Endometrial microvascular endothelial cells (primary cell): Measurements from ENCODE around the gene ITM2C. TPM values are rescaled to one million over a fixed set of nuclear protein-coding genes. Genes with fewer than 3 reads are reported as not detected.

Experiments used
- in situ Hi-C: cut with HindIII; loops from 2 replicates; pipeline ENCODE4 v1.10.0; 2017; ENCODE audit warnings: low sequenced_read_pairs, low pct_unique_long_range_greater_than_20kb; ENCODE audit errors: inconsistent ontology term
- total RNA-seq: library from RNA; depleted of rRNA; stranded (reverse); fragments of >200 nt; gene quantifications from one replicate; pipeline ENCODE4 v1.2.3, GENCODE V29; 2015; ENCODE audit errors: inconsistent ontology term

Gene ITM2C
- total RNA-seq, 1 donor from 2014 or later = 1.5 TPM

DNA sequence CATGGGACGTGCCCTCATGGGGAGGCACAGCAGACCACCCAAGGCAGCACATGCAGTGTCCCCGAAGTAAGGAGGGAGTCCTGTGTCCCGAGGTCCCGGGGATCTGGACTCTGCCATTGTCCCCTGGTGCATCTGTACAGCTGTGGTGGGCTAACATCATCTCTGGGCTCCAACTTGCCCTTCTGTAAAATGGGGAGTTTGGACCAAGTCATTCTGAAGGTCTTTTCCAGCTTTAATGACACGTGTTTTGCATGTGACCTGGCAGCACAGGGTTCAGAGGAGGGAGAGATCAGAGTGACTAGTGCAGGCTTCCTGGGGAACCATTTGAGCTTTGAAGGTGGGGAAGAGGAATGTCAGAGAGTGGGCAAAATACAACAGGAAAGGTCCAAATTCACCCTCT lies 21.5 kb downstream of the ITM2C start:
- in situ Hi-C loops = no loop called here

DNA sequence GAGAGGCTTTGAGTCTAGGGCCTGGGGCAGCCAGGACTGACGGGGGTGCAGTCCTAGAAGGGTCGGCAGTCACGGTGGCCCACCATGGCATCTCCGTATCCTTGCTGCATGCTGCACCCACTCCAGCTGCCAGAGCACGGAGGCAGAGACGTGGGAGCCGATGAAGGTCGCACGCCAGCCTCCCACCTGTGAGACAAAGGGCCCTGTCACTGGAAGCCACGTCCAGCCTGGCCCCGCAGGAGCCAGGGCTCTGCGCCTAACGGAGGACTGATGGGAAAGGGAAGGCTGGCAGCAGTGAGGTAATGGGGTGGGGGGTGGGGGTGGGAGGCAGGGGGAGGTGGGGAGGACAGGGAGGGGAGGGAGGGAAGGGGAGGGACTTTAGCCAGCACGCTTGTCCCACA lies 21.9 kb downstream of the ITM2C start:
- in situ Hi-C loops = no loop called here

DNA sequence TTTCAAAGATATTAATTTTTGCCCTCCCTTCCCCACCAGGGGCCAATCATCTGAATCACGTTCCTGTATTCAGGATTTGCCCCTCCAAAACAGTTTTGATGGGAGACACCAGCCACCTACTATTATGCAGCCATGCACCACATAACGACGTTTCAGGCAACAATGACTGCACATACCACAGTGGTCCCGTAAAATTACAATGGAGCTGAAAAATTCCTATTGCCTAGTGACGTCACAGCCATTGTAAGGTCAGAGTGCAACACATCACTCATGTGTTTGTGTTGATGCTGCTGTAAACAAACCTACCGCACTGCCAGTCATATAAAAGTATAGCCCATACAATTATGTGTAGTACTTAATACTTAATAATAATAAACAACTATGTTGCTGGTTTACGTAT lies 22.6 kb downstream of the ITM2C start:
- in situ Hi-C loops = no loop called here

DNA sequence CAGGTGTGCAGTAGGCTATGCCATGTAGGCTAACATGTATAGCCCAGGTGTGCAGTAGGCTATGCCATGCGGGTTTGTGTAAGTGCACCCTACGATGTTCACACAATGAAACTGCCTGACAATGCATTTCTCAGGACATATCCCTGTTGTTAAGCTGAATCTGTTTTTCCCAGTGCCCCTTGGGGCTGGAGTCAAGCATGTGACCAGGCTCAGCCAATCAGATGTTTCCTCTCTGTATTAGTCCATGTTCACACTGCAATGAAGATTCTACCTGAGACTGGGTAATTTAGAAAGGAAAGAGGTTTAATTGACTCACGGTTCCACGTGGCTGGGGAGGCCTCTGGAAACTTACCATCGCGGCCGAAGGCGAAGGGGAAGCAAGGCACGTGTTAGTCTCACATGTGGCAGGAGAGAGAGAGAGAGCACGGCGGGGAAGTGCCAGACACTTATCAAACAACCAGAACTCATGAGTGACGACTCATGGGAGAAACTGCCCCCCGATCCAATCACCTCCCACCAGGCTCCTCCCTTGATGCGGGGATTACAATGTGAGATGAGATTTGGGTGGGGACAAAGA lies 24.2 kb downstream of the ITM2C start:
- in situ Hi-C loops = no loop called here

DNA sequence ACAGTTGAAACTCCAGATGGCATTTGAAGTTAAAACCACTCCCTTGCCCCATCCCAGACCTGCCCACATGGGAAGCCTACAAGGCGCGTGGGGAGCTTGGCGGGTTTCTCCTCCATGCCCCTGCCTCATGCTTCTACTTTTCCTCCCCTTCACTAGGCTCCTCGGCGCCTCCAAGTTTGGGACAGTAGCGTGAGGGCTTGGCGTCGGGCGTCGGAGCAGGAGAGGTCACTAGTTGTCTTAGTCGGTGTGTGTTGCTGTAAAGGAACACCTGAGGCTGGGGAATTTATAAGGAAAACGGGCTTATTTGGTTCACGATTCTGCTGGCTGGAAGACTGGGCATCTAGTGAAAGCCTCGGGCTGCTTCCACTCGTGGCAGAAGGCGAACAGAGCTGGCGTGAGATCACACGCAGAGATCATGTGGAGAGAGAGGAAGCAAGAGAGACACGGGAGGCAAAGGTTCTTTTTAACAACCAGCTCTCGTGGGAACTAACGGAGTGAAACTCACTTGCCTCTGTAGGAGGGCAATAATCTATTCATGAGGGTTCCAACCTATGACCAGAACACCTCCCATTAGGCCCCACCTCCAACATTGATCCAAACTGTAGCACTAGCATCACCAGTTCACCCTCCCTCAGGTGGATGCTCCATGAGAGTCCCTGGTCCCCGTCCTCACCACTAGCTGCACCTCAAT lies 25.3 kb downstream of the ITM2C start:
- in situ Hi-C loops = no loop called here

DNA sequence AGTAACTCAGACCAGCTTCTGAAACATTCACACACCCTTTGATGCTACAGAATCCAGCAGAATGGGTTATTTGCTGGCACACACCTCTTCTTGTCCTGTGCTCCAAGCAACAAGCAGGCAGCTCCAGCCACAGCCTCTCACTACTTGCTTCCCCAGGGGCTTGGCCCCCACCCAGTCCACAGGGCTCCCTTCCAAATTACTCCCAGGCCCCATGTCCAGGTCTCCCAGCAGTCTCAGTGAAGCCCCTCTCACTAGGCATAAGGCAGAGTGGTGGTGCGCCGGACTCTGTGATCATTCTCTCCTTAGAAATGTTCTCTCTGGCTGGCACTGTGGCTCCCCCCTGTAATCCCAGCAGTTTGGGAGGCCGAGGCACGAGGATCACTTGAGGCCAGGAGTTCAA lies 25.9 kb downstream of the ITM2C start:
- in situ Hi-C loops = no loop called here

DNA sequence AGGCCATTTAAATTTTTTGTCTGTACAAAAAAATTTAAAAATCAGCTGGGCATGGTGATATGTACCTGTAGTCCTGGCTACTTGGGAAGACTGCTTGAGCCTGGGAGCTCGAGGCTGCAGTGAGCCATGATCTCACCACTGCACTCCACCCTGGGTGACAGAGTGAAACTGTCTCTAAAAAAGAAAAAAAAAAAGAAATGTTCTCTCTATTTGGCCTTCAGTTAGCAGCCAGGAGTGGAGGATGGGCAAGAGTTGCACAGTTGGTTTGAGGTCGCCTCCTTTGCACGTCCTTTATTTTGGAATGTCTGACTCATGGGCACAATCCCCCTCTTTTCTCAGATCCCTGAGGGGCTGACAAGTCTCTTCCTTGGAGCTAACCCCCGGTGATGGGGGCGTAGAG lies 26.3 kb downstream of the ITM2C start:
- in situ Hi-C loops = no loop called here

DNA sequence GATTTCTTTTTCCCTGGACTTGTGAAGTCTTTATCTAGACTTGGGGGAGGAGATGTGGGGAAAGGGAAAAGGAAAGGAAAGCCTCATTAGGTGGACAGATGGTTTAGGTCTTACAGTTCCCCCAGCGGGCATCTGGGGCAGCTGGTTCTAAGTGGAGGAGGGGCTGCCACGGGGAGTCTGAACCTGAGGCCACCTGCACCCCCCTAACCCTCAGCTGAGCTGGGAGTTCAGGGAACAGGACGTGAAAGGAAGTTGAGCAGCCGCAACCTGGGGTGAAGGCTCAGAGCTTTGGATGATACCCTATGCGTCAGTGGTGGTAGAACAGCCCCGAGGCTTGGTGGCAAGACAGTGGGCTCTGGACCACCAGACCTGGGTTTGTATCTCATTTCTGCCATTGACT lies 26.8 kb downstream of the ITM2C start:
- in situ Hi-C loops = no loop called here

DNA sequence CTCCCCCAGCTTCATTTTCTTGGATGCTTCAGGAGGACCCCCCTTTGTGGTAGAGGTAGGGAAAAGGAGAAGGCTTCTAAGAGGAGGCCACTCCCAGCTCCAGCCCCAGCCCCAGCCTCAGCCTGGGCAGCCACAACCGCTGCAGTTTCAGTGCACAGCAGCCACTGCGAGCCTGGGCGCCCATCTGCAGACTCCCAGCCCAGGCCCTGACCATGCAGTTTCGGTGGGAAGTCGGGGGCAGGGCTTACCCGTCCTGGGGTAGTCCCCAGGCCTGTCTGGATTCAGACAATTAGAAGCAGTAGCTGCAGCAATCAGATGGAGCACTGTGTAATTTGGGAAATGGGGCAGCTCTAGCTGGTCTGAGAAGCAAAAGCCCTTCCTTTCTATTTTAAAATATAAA lies 28.6 kb downstream of the ITM2C start:
- in situ Hi-C loops = no loop called here

DNA sequence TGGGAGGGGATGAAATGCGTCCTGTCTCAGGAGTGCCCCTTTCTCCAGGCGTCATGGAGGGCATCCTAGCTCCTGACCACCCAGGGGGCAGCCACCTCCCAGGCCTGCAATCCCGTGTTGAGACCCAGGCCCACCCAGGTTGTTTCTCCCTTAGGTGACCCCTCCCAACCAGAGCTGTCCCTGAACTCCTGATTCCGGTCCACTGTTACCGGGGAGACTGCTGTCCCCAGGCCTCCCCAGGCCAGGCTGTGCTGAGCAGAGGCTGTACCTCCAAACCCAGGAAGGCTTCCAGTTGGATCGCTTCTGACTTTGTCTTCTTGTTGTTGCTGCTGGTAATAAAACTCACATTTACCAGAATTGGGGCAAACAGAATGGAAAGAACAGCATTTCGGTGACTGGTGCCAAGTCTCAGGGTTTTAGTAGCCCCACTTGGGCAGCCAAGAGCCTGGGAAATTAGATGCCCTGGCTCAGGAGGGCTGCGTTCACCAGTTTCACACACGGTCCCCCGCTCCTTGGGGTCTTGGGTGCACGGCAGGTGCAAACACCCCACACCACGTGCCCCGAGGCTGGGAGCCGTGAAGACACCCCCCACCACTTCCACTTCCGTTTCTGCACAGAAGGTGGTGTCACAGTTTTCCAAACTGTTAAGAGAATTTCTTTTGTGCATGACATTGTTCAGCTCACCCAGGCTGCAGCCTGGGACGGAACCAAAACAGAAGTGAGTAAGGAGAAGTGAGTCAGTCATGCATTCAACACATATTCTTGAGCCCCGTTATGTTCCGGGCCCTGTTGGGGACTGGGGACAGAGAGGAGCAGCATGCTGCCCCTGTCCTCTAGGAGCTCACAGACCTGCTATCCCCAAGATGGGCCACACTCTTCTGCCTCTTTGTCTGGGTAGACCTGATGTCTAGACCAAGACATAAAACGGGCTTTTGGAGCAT lies 29.4 kb downstream of the ITM2C start:
- in situ Hi-C loops = no loop called here

DNA sequence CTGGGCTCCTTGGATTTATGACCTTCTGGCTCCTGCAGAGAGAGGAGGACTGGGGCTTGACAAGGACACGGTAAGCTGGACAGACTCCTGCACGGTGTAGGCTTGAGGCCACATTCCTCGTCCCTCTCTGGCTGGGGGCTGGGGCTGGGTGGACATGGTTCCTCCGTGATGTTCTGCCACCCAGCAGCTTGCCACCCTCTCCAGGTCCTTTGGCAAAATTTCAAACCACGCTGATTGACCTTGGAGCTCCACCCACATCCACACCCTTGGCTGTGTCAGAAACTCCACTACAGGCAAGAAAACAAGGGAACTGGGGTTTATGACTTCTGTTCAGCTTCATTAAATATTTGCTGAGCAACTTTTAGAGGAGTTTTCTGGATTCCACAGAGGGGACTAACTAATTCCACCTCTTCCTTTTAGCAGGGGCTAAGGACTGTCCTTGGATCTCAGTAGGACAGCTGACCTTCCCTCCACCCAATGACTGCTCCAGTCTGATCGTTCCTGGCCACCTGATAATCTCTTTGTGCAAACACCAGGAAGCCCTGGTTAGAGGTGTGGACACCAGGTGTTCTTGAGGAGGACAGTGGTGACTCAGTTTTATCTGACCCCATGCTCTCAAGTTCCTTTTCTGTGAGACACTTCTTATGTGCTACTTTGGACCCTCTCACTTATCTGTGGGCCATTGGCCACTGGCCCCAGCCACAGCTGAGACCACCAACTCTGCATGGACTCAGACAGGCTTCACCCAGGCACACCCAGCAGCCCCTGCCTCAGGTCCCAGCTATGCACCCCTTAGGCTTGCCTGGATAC lies 31.0 kb downstream of the ITM2C start:
- in situ Hi-C loops = no loop called here

DNA sequence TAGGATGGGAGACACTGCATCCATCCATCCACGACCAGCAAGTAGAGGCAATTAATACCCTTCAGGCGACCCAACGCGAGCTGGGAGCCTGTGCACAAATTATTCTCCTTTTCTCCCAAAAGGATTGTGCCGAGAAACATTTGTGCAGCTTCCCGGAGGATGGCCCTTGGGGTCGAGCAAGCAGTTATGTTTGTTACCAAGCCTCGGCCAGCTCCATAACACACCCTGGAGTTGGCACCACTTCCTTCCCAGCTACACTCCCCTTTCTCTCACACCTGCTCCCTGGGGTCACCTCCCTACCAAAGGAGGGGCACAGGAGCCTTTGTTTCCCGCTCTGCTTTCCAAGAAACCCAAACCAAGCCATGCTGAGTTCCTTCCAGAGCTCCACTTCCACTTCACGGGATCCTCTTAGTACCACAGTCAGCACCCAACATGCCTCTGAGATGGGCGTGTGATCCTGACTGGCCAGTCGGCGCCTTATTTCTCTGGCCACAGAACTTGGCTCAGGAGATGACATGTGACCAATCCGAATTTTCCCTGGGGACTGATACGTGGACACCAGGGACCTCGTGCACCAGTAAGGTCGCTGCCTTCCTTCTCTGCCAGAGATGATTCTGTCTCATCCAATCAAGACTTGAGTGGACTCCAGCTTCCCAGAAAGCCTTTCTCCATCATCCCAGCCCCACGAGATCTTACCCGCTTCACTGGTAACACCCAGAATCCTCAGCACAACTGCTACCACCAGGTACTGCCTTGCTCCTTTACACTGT lies 31.8 kb downstream of the ITM2C start:
- in situ Hi-C loops = no loop called here

DNA sequence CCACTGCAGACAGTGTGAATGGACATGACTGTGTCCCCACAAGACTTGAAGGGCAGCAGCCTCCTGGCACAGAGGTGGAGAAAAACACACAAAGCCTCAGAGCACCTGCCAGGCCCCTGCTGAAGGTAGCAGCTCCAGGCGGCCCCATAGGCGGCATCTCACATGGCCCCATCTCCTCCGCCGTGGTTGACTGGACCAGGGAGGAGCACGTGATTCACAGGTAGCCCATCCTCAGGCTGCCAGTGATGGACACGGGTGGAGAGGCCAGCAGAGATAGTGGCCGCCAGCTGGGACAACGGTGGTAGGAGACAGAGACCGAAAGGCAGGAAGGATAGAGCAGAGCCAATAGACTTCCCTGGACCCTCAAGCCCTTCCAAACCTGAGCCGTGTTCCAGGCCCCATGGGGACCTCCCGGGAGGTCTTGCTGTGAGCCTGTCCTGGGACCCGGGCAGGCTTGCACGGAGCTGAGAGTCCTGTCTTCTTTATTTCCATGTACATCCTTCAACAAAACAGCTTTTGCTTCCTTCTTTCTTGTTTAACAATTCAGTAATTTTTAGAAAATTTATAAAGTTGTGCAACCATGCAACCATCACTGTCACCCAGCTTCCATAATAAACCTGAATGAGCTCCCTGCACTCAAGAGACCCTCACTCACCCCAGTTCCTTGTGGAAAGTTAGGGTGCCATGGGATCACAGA lies 33.4 kb downstream of the ITM2C start:
- in situ Hi-C loops = no loop called here

DNA sequence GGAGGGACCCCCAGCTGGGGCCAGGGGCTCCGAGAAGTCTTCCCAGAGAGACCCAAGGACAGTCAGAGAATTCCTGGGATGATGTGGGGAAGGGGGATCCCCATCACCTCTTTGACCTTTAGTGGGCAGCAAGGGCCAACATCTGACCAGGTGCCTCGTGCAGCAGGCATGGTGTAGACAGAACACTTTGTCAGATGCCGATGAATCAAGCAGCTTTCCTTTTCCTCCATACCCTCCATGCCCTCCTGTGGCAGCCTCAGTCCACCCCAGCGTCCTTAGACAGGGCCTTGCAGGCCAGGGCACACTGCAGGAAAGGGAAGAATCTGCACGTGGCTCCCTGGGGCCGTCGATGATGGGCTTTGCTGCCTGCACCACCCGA lies 34.0 kb downstream of the ITM2C start:
- in situ Hi-C loops = no loop called here

DNA sequence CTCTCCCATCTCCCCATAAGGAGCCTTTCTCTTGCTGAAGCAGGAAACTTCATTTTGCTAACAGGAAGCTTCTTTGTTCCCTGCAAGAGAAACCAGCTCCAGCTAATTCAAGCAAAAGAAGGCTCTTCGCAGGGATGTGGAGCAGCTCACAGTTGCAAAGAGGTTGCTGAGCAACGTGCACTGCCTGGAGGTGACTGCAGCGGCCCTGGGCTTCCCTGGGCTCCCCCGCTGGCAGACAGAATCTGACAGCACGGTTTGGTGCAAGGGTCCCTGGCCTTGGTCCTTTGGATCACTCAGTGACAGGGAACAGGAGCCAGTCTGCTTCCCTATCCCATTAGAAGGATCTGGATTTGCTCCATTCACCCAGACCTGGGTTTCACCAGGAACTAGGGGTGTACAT lies 34.5 kb downstream of the ITM2C start:
- in situ Hi-C loops = no loop called here

DNA sequence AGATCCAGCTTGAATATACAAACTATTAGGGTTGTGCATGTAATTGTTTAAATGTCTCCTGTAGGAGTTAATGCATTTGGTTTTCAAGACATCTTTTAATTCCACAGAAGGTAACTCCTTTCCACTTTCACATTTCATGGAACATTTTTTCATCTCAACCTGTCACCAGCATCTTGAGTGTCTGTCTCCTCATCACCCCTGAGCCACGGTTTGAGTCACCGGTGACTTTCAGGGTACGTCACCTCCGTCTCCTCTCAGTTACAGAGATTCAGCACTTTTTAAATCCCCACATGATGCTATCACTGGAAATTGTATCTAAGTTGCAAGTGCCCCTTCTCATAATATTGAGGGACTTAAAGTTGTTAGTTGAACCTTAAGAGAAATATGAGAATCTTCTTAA lies 35.0 kb downstream of the ITM2C start:
- in situ Hi-C loops = no loop called here

DNA sequence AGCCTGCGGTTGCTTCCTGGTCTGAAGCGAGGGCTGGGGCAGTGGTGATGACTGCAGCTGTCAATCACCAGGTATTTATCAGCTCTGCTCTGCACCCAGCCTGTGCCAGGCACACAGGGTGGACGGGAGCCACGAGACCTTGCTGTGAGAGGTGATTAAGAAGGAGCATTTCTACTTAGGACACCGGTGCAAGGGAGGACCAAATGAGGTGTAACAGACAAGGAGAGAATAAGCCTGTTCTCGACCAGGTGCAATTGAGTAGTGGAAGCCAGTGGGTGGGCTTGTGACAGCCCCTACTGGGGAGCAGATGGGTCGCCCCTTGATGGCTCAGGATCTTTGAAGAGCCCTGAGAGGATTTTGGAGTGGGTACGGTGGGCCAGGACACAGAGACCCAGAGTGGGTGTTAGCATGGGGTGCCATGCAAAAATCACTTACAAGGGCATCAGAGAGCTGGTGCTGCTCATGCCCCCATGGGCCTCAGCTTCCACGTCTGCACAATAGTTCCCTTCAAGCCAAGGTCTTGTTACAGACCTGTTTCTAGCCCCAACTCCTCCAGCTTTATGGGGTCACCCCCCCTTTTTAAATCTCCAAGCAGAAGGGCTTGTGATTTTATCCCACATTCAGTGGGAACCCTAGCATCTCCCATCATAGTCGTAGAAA lies 35.7 kb downstream of the ITM2C start:
- in situ Hi-C loops = no loop called here

DNA sequence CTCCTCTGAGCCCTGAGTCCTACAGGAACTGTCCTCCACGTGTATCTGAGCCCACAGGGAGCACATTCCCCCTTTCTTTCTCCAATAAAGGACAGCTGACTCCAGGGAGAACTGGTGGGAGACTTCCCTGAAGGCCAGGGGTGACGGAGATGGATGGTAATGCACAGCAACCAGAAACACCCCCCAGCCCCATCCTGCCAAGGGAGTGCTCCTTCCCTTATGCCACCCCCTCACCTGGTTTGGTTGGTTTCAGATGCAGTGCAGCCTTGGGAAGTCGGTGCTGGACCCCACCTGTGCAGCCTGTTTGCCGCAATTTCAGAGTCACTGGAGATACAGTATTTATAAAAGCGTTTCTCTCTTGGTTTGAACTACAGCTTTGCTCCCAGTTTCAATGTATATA lies 36.3 kb downstream of the ITM2C start:
- in situ Hi-C loops = no loop called here
